ENCODE data around the gene GAS2L2. TPM values are rescaled to one million over a fixed set of nuclear protein-coding genes. Genes with fewer than 3 reads are reported as not detected.

GAS2L2 gene
- total RNA-seq, 1 experiment from 2014 or later, result not detected

- ATAC-seq, result no peak
- TF ChIP-seq, protein P1, sequence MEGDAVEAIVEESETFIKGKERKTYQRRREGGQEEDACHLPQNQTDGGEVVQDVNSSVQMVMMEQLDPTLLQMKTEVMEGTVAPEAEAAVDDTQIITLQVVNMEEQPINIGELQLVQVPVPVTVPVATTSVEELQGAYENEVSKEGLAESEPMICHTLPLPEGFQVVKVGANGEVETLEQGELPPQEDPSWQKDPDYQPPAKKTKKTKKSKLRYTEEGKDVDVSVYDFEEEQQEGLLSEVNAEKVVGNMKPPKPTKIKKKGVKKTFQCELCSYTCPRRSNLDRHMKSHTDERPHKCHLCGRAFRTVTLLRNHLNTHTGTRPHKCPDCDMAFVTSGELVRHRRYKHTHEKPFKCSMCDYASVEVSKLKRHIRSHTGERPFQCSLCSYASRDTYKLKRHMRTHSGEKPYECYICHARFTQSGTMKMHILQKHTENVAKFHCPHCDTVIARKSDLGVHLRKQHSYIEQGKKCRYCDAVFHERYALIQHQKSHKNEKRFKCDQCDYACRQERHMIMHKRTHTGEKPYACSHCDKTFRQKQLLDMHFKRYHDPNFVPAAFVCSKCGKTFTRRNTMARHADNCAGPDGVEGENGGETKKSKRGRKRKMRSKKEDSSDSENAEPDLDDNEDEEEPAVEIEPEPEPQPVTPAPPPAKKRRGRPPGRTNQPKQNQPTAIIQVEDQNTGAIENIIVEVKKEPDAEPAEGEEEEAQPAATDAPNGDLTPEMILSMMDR (IDR thresholded peaks at IDR 0.05), result no peak
- intact Hi-C loops (cut with micrococcal nuclease; ENCODE audit: unreplicated experiment) (no loop called here), in situ Hi-C loops (cut with HindIII; ENCODE audit: low pct_unique_long_range_greater_than_20kb, low sequenced_read_pairs) (no loop called here)
- H3K27me3 ChIP-seq (ENCODE audit: control insufficient read depth, insufficient read depth, low read length), result no peaks in the 10 kb centered on the region
- H3K36me3 ChIP-seq (ENCODE audit: control insufficient read depth, insufficient read depth, low read length), result peaks cover 37% of the 10 kb centered on the region
- no TSS peak for BruUV-seq (replicated peaks)
- peaks cover 4% of the 10 kb centered on the region; the same call in 1 of the 2 replicates for H3K4me1 ChIP-seq (ENCODE audit: control insufficient read depth, insufficient read depth, low read length)
- DNase-seq (ENCODE audit: low read depth, low spot score), result no peak
- no peak overlapping the region for H3K4me3 ChIP-seq (ENCODE audit: low read depth in 2 of 2, low read length in 2 of 2)
- ChIA-PET CTCF (no interaction called here), POLR2A (no interaction called here)
- no peaks in the 10 kb centered on the region for H3K9me3 ChIP-seq (ENCODE audit: control insufficient read depth, insufficient read depth, low read depth, low read length)
- no peak overlapping the region for H3K27ac ChIP-seq (ENCODE audit: low read length)
Observed at GRCh38 chr17:35725058-35725457, 28.0 kb downstream of the GAS2L2 start.

GRCh38 chr17:35723735-35724134, 29.3 kb downstream of the GAS2L2 start:
- Histone ChIP-seq H3K9me3 (ENCODE audit: control insufficient read depth, insufficient read depth, low read depth, low read length) (no peaks in the 10 kb centered on the region), H3K36me3 (ENCODE audit: control insufficient read depth, insufficient read depth, low read length) (peaks cover 49% of the 10 kb centered on the region), H3K27me3 (ENCODE audit: control insufficient read depth, insufficient read depth, low read length) (no peaks in the 10 kb centered on the region), H3K4me1 (ENCODE audit: control insufficient read depth, insufficient read depth, low read length) (peaks cover 4% of the 10 kb centered on the region; the same call in 1 of the 2 replicates), H3K27ac (ENCODE audit: low read length) (no peak overlapping the region), H3K4me3 (ENCODE audit: low read depth in 2 of 2, low read length in 2 of 2) (no peak overlapping the region)
- intact Hi-C loops (cut with micrococcal nuclease; ENCODE audit: unreplicated experiment), result no loop called here
- POLR2A ChIA-PET, result no interaction called here
- no TSS peak for BruUV-seq (replicated peaks)
- CTCF ChIA-PET, result interaction anchor here (2.6 kb wide), 1 partner anchor 23 kb away, joined by 6 read pairs; no protein-coding TSS in a partner anchor
- ATAC-seq, result no peak
- in situ Hi-C loops (cut with HindIII; ENCODE audit: low pct_unique_long_range_greater_than_20kb, low sequenced_read_pairs), result no loop called here
- TF ChIP-seq REST (IDR thresholded peaks at IDR 0.05; ENCODE audit: insufficient read depth in 1 of 2, low read depth in 2 of 2, low read length in 1 of 2) (no peak), TCF7L2 (IDR thresholded peaks at IDR 0.05; ENCODE audit: low read depth, low read length) (no peak), POLR2AphosphoS5 (IDR thresholded peaks at IDR 0.05; ENCODE audit: low read depth, low read length) (no peak), SIN3A (IDR thresholded peaks at IDR 0.05; ENCODE audit: borderline replicate concordance, insufficient read depth, low read depth, low read length) (no peak)
- TF ChIP-seq, protein P1 (IDR thresholded peaks at IDR 0.05), result no peak
- DNase-seq (ENCODE audit: low read depth, low spot score), result no peak

Measured in Panc1 (cell line).